ENCODE measurements around the gene TBC1D8.

TBC1D8 gene

GRCh38 chr2:101162561-101163330, 11.6 kb upstream of the TBC1D8 start:
- DNase-seq (ENCODE audit: low read depth) = no peak

GRCh38 chr2:101161658-101162057, 10.5 kb upstream of the TBC1D8 start:
- DNase-seq (ENCODE audit: low read depth) = no peak

DNA sequence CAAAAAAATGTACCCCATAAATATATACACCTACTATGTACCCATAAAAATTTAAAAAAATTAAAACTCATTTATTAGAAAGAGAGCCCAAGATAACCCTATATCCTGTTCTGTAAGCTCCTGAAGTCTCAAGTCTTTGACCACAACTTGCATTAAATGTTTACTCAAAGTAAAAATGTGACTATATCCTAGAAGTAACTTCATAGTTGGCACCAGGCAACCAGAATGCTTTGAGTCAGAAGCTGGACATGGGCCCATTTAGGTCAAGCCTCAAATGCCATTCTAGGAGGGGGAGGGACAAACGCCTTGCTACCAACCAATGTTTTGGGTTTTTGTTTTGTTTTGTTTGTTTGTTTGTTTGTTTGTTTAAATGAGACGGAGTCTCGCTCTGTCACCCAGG, 9.3 kb upstream of the TBC1D8 start:
- peak; percentile 82 for DNase-seq (ENCODE audit: low read depth)

DNA sequence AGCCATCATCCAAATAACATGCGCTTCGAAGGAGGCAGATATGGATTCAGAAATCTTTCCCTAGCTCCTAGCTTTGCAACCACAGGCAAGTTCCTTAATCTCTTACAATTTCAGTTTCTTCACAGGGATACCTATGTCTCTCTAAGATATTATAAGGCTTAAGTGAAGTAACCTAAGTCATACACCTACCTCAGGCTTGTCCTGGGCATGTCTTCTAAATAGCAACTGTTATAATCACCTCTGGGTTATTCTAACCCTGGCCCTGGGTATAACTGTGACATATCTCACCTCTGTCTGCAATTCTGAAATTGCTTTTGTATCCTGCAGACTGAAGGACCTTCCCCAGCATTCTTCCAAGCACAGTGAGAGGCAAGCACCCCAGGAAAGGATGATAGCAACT, 8.3 kb upstream of the TBC1D8 start:
- DNase-seq (ENCODE audit: low read depth) = no peak

- DNase-seq (ENCODE audit: low read depth) = no peak
Measured at GRCh38 chr2:101157272-101157671, 6.1 kb upstream of the TBC1D8 start.

- DNase-seq (ENCODE audit: low read depth) = no peak
Measured at GRCh38 chr2:101153787-101154186, 2.6 kb upstream of the TBC1D8 start.

GRCh38 chr2:101153077-101153707, 2.0 kb upstream of the TBC1D8 start:
- no peak for DNase-seq (ENCODE audit: low read depth)

DNA sequence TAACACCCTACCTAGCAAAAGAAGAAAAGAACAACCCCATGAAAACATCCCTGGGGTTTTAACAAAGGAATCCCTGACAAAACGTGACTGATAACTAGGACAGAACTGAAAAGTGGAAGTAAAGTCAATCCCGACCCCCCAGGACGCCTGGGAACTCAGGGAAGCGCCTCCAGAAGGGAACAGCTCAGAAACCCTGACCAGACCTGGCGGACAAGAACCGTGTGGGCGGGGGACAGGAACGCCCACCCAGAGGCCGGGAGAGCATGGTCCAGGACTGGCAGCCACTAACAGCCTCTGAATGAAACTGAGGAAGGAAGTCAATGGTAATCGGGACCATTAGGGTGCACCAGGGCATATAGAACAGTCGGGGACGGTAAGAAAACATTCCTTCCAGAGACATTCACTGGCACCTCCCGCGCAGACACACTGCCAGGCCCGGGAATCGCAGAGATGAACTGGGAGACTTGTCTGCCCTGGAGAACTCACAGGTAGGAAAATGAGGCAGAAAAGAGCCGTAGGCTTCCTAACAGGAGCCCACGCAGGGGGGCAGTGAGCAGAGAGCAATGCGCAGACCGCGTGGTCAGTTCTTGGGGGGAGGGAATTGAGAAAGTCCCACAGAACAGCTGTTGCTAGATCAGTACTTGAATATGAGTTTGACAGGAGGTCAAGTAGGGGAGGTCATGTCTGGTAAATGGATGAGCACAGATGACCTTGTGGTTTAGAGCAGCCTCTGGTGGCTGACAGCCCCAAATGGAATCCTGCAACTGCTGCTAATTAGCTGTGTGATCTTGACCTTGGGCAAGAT, 1.3 kb upstream of the TBC1D8 start:
- DNase-seq (ENCODE audit: low read depth) = peak; percentile 75

GRCh38 chr2:101151859-101152271, 683 bp upstream of the TBC1D8 start:
- DNase-seq (ENCODE audit: low read depth) = peak; percentile 39

DNA sequence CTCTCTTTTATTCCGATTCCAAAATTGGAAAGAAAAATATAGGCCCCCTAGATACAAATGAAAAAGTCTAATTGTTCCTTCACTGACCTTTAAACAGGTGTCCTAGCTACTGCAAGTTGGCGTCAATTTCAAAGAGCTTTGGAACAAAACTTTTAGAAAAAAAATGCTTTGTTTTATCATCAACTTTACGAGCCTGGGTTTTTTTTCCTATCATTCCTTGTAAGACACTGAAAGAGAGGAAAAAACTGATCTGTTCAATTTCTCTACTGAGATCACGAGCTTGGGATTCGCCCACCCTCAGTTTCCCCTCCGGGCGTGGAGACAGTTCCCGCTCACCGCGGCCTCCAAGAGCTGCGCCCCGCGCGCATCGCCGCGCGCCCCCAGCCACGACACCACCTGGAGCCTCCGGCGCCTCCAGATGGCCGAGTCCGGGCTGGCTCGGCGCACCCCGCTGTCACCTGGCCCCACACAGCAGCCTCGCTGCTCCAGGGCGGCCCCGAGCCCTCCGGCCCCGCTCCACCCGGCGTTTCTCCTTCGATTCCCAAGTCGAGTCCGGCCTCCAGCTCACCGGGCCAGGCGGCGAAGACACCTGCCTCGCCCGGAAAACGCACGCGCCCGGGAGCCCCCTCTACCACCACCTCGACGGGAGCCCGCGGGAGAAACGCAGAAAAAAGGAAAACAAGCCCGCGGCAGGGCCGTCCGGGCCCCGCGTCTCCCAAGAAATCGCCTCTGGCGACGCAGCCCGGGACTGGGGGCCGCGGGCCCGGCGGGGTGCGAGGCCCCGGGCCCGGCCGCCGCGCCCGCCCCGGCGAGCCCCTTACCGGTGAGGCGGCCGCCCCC, 656 bp downstream of the TBC1D8 start:
- DNase-seq (ENCODE audit: low read depth) = no peak

GRCh38 chr2:101149241-101150192, 1.7 kb downstream of the TBC1D8 start:
- DNase-seq (ENCODE audit: low read depth) = no peak

GRCh38 chr2:101148777-101149176, 2.4 kb downstream of the TBC1D8 start:
- DNase-seq (ENCODE audit: low read depth) = no peak

GRCh38 chr2:101147971-101148370, 3.2 kb downstream of the TBC1D8 start:
- no peak for DNase-seq (ENCODE audit: low read depth)

GRCh38 chr2:101147062-101147461, 4.1 kb downstream of the TBC1D8 start:
- DNase-seq (ENCODE audit: low read depth) = no peak

DNA sequence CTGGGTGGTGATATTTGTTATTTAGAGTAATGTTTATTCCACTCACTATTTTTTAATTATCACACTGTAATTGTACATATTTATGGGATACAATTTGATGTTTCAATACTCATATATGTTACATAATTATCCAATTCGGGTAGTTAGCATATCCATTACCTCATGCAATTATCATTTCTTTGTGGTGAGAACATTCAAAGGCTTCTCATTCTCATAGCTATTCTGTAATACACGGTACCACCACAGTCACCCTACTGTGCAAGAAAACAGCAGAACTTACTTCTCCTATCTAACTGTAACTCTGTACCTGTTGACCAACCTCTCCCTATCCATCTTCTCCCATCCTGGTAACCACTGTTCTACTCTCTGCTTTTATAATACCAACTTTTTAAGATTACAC, 4.6 kb downstream of the TBC1D8 start:
- DNase-seq (ENCODE audit: low read depth) = no peak

DNA sequence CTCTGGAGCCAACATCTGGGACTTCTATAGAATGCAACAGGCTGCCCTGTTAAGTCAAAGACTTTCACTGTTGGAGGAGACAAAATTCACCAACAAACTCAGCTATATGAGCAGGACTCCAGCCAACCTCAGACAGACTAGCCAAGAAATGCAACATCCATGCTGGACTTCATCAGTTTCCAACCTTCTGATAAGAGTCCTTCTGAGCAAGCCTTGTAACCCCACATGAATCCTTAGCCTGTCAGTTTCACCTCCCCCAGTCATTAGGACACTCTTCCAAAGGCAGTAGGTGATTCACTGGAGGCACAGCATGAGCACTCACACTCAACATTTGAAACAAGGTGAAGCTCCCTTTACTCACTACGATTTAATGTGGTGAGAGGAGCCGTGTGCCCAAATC, 5.8 kb downstream of the TBC1D8 start:
- no peak for DNase-seq (ENCODE audit: low read depth)

- no peak for DNase-seq (ENCODE audit: low read depth)
Measured at GRCh38 chr2:101142163-101142562, 9.0 kb downstream of the TBC1D8 start.

- no peak for DNase-seq (ENCODE audit: low read depth)
Measured at GRCh38 chr2:101140978-101141655, 10.1 kb downstream of the TBC1D8 start.

GRCh38 chr2:101140237-101140636, 10.9 kb downstream of the TBC1D8 start:
- DNase-seq (ENCODE audit: low read depth) = no peak

GRCh38 chr2:101139495-101139894, 11.7 kb downstream of the TBC1D8 start:
- no peak for DNase-seq (ENCODE audit: low read depth)

Measured in HS-5 (cell line).